GM23248 (cell line): ENCODE measurements around the gene COL8A1. TPM values are rescaled to one million over a fixed set of nuclear protein-coding genes. Genes with fewer than 3 reads are reported as not detected.
A peak's percentile ranks its signal among the peaks of the same experiment; 100 is the strongest.
"Not testable (repeated sequence)": the region's sequence is repeated elsewhere in the genome, so short reads cannot be mapped to it uniquely, and the experiment has no call there.

Experiments
- DNase-seq: peaks from one replicate; pipeline ENCODE4 v3.0.0-alpha.2; 2015
- H2AFZ ChIP-seq: fragments of 200-600 bp; sonication (generic); 2 replicates; pipeline ENCODE4 v1.6.1; 2016; ENCODE audit warnings: antibody characterized with exemption
- H3F3A ChIP-seq: fragments of 200-600 bp; sonication (generic); 2 replicates; pipeline ENCODE4 v1.6.1; 2016; ENCODE audit warnings: mild to moderate bottlenecking, antibody characterized with exemption, mixed run types; ENCODE audit not compliant: insufficient read depth
- H3K27ac ChIP-seq: fragments of 200-600 bp; sonication (generic); 2 replicates; pipeline ENCODE4 v1.5.1; 2016; ENCODE audit warnings: mild to moderate bottlenecking
- H3K27me3 ChIP-seq: fragments of 200-600 bp; sonication (generic); replicated peaks from 2 replicates; pipeline ENCODE4 v1.6.1; 2016; ENCODE audit warnings: mild to moderate bottlenecking; ENCODE audit not compliant: insufficient read depth
- H3K36me3 ChIP-seq: fragments of 200-600 bp; sonication (generic); 2 replicates; pipeline ENCODE4 v1.6.1; 2016; ENCODE audit warnings: low read depth, mild to moderate bottlenecking
- H3K4me1 ChIP-seq: fragments of 200-600 bp; sonication (generic); 2 replicates; pipeline ENCODE4 v1.6.1; 2016; ENCODE audit warnings: mild to moderate bottlenecking; ENCODE audit not compliant: insufficient read depth
- H3K4me2 ChIP-seq: fragments of 200-600 bp; sonication (generic); one replicate; pipeline ENCODE4 v1.6.1; 2016; ENCODE audit warnings: mild to moderate bottlenecking; ENCODE audit not compliant: unreplicated experiment
- H3K4me3 ChIP-seq: fragments of 200-600 bp; sonication (generic); 2 replicates; pipeline ENCODE4 v1.5.1; 2016; ENCODE audit warnings: mild to moderate bottlenecking
- H3K79me2 ChIP-seq: fragments of 200-600 bp; sonication (generic); 2 replicates; pipeline ENCODE4 v1.6.1; 2016; ENCODE audit warnings: mild to moderate bottlenecking; ENCODE audit not compliant: insufficient read depth
- H3K9ac ChIP-seq: fragments of 200-600 bp; sonication (generic); 2 replicates; pipeline ENCODE4 v1.6.1; 2016; ENCODE audit warnings: mild to moderate bottlenecking
- H3K9me2 ChIP-seq: fragments of 200-600 bp; sonication (generic); 2 replicates; pipeline ENCODE4 v1.6.1; 2016; ENCODE audit warnings: mixed run types, mild to moderate bottlenecking, moderate library complexity; ENCODE audit not compliant: insufficient read depth
- H3K9me3 ChIP-seq: fragments of 200-600 bp; sonication (generic); one replicate; pipeline ENCODE4 v1.6.1; 2017; ENCODE audit warnings: low read depth
- H4K20me1 ChIP-seq: fragments of 200-600 bp; sonication (generic); 2 replicates; pipeline ENCODE4 v1.6.0; 2016; ENCODE audit not compliant: insufficient read depth
- EZH2 ChIP-seq: fragments of 200-600 bp; sonication (generic); IDR thresholded peaks from 2 replicates; pipeline ENCODE4 v1.6.1; 2018; ENCODE audit warnings: antibody characterized with exemption, mild to moderate bottlenecking; ENCODE audit not compliant: insufficient read depth, poor library complexity, severe bottlenecking
- EZH2phosphoT487 ChIP-seq: fragments of 200-600 bp; sonication (generic); IDR thresholded peaks from 2 replicates; pipeline ENCODE4 v1.6.1; 2018; ENCODE audit warnings: antibody characterized with exemption, moderate library complexity, mild to moderate bottlenecking, low read depth; ENCODE audit not compliant: insufficient read depth
- WGBS, 2 experiments: methylation state at CpG; one replicate each; pipeline ENCODE4 v1.1.6; 2015 to 2017; ENCODE audit warnings: low lambda C conversion rate in 2 of 2, low coverage in 1 of 2; ENCODE audit errors: missing lambda C conversion rate in 2 of 2; 5-methylcytosine and 5-hydroxymethylcytosine counted together
- in situ Hi-C: fragments of 300-500 bp; cut with MboI; formaldehyde crosslinking; loops from 2 replicates; pipeline ENCODE4 v1.15.0; 2020
- polyA plus RNA-seq: library from polyadenylated mRNA; unstranded; fragments of >200 nt; fragmentation: Nextera tagmentation; extraction: Ambion mirVana; gene quantifications from 2 replicates; pipeline ENCODE4 v1.2.1, GENCODE V29; 2016
- total RNA-seq: library from RNA; depleted of rRNA; stranded (reverse); fragments of >200 nt; shearing (Covaris generic); gene quantifications from 2 replicates; pipeline ENCODE4 v1.2.3, GENCODE V29; 2014

COL8A1 gene
- total and polyA plus RNA-seq, 2 experiments from 2014 or later = 164 to 189 TPM

- WGBS, 2 experiments = 91 to 96% methylated on average over 1 of the region's 1 CpG
These were observed 201.2 kb downstream of the COL8A1 start for GRCh38 chr3:99839613-99840012.

GRCh38 chr3:99841949-99842348 lies 203.6 kb downstream of the COL8A1 start:
- DNase-seq, H3K27me3 ChIP-seq, H3K9me2 ChIP-seq, H3K4me2 ChIP-seq, in situ Hi-C loops, H2AFZ ChIP-seq, H4K20me1 ChIP-seq, H3K27ac ChIP-seq, H3K9ac ChIP-seq, H3K36me3 ChIP-seq, H3K4me3 ChIP-seq, H3K9me3 ChIP-seq: not testable (repeated sequence)
- peaks cover 13% of the 10 kb centered on the region for H3K79me2 ChIP-seq
- peaks cover 35% of the 10 kb centered on the region for H3K4me1 ChIP-seq
- H3F3A ChIP-seq = peaks cover 34% of the 10 kb centered on the region
- WGBS, 2 experiments = 97 to 99% methylated on average over 4 of the region's 4 CpGs

More at GRCh38 chr3:99839613-99840012, 201.2 kb downstream of the COL8A1 start:
- H2AFZ ChIP-seq = no peak overlapping the region
- no peaks in the 10 kb centered on the region for H3K36me3 ChIP-seq
- DNase-seq = no peak
- no peak overlapping the region for H3K4me2 ChIP-seq
- H3F3A ChIP-seq = peaks cover 12% of the 10 kb centered on the region
- H3K4me1 ChIP-seq = peaks cover 13% of the 10 kb centered on the region
- TF ChIP-seq EZH2phosphoT487 (no peak), EZH2 (no peak)
- H3K79me2 ChIP-seq = peaks cover 19% of the 10 kb centered on the region
- H3K27me3 ChIP-seq = no peaks in the 10 kb centered on the region
- no peaks in the 10 kb centered on the region for H4K20me1 ChIP-seq
- no peaks in the 10 kb centered on the region for H3K9me3 ChIP-seq
- in situ Hi-C loops = loop anchor here (5.0 to 10.0 kb wide), 2 partner anchors 408 to 745 kb away; no protein-coding TSS in a partner anchor
- H3K9ac ChIP-seq = no peak overlapping the region
- no peak overlapping the region for H3K27ac ChIP-seq
- no peak overlapping the region for H3K4me3 ChIP-seq
- H3K9me2 ChIP-seq = no peaks in the 10 kb centered on the region

- TF ChIP-seq EZH2 = no peak
- no peak for TF ChIP-seq EZH2phosphoT487
- Histone ChIP-seq H3F3A (peaks cover 45% of the 10 kb centered on the region), H3K4me3 (no peak overlapping the region), H3K9me3 (no peaks in the 10 kb centered on the region), H3K4me2 (peak overlapping the region; percentile 21), H3K4me1 (peaks cover 44% of the 10 kb centered on the region), H3K9me2 (no peaks in the 10 kb centered on the region), H3K9ac (peak overlapping the region; percentile 33; the same call in 1 of the 2 replicates), H4K20me1 (no peaks in the 10 kb centered on the region), H3K27me3 (no peaks in the 10 kb centered on the region), H3K36me3 (no peaks in the 10 kb centered on the region), H3K27ac (peak overlapping the region; percentile 81), H3K79me2 (peaks cover 24% of the 10 kb centered on the region), H2AFZ (no peak overlapping the region)
- DNase-seq = peak; percentile 78
- in situ Hi-C loops = no loop called here
- 50 to 53% methylated on average over 2 of the region's 2 CpGs for WGBS, 2 experiments
These were observed 204.6 kb downstream of the COL8A1 start for GRCh38 chr3:99842826-99843589.

- Histone ChIP-seq H3F3A (peaks cover 52% of the 10 kb centered on the region), H4K20me1 (no peaks in the 10 kb centered on the region), H3K9me3 (no peaks in the 10 kb centered on the region), H3K4me3 (no peak overlapping the region), H3K4me2 (peak overlapping the region; percentile 21), H3K36me3 (peaks cover 6% of the 10 kb centered on the region; the same call in 1 of the 2 replicates), H2AFZ (no peak overlapping the region), H3K4me1 (peaks cover 44% of the 10 kb centered on the region), H3K9ac (peak overlapping the region; percentile 33; the same call in 1 of the 2 replicates), H3K79me2 (peaks cover 31% of the 10 kb centered on the region), H3K27ac (peak overlapping the region; percentile 81), H3K27me3 (no peaks in the 10 kb centered on the region), H3K9me2 (no peaks in the 10 kb centered on the region)
- TF ChIP-seq EZH2phosphoT487 (no peak), EZH2 (no peak)
- DNase-seq = peak; percentile 45
- WGBS, 2 experiments = 36 to 38% methylated on average over 10 of the region's 10 CpGs
- in situ Hi-C loops = no loop called here
These were observed 205.3 kb downstream of the COL8A1 start for GRCh38 chr3:99843590-99844258.
